GM15510 (cell line): ENCODE measurements around the gene C15orf62.

Experiments used
- POLR2A ChIP-seq: IDR thresholded peaks from 3 replicates; pipeline ENCODE4 v1.6.1; 2011; ENCODE audit warnings: borderline replicate concordance; ENCODE audit not compliant: insufficient read length; ENCODE audit errors: extremely low read depth

Gene C15orf62

DNA sequence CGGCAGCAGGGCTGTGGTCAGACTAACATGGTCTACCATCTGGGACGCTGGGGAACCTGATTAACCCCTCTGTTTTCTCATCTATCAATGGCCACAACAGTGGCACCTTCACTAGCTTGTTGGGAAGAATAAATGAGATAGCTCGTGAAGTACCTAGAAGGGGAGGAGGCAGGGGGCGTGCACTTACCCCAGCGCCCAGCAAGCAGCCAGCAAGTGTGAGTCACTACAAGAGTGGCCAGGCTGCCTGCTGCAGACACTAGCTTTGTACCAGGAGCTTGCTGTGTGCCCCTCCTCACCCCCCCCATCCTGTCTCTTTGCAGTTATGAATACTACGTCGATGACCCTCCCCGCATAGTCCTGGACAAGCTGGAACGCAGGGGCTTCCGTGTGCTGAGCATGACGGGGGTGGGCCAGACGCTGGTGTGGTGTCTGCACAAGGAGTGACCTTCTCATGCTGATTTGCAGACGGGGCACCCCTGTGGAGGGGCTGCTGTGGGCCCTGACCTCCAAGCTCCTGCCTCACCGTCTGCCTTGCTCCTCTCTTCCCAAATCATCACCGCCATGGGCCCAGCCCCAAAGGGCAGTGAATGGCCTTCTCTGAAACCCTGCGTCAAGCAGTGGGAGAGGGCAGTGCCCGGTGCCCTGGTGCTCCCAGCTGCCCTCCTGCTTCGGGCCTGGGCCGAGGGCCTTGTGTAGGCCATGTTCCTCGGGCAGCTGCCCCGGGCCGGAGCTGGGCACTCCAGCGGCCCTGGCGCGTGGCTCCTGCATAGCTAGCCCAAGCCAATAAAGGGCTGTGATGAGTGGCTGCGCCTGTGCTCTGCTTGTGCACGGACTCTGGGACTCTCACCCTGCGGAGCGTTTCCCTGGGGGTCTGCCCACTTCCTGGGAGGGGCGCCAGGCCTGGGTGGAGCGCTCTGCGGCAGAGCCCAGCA, 2.6 kb upstream of the C15orf62 start:
- no peak for TF ChIP-seq POLR2A

DNA sequence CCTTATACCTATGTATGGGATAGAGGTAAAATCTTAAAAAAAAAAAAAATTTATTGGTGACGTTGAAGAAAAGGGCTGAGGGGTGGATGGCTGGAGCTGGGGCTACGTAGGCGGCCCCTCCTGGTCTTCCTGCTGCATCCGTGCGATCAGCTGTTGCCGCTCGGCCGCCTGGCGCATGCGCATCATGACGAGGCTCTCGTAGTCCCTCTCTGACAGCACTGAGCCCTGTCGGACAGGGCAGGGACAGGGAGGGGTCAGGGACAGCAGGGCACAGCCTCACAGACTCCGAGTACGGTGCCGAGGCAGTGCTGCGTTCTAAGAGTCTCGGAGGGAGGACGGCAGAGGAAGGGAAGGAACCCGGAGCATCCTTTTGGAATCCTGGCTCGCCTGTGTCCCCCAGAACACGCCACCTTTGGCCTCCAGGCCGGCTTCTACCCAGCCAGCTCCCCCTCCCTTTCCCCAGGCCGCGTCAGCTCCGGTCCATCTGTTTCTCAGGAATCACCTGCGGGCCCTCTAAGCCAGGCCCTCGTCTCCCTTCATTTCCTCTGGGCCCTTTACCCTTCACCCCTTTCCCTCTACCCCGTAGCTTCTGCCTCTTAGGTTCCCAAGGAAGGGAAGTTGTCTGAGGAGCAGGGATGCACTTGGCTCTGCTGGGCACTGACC, 1.8 kb upstream of the C15orf62 start:
- TF ChIP-seq POLR2A = no peak

DNA sequence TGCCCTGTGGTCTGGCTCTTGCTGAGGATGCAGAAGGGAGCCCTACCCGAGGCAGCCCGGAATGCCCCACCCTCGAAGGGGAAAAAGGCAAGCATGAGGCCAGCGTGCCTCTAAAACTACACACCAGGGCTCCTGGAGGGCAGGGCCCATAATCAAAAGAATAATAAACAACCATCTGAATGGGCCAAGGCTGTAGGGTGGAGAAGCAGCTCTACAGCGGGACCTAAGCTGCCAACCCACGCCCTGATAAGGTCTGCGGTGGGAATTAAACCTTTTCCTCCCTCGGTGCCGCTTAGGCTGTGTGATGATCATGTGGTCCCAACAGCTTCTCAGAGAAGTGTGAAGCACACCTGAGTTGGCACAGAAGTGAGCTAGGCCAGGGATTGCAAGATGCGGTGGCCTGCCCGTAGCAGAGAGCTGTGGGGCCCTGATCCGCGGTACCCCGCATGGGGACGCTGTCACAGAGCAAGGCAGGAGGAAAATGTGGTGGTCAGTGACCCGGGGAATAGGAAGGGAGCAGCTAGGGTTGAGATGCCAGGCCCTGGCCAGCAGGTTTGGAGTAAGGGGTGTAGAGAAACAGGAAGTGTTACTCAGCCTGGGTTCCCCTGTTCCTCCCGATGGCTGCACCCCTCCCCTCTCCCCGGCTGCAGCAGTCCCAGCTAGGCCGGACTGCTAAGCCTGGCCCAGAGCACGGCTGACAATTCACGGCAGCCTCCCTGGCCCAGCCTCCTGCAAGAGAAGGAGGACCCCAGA, 1.1 kb upstream of the C15orf62 start:
- TF ChIP-seq POLR2A = no peak

DNA sequence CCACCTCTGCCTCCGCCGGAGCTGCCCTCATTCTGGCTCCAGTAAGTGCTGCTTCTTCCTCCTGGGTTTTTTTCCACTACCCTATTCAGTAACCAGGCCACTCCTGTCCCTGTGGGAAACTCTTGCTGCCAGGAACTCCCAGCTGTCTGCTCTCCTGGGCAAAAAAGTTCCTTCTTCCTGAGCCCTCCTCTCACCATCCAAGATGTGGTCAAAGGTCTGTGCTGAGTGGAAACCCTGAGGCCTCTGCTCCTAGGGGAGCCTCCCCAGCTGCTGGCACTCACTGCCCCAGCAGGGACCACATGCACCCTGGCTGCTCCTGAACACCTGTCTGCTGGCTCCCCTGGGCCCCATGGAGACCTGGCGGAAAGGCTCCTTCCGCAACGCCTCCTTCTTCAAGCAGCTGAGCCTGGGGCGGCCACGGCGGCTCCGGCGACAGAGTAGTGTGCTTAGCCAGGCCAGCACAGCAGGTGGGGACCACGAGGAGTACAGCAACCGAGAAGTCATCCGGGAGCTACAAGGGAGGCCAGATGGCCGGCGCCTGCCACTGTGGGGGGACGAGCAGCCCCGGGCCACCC, 454 bp downstream of the C15orf62 start:
- TF ChIP-seq POLR2A = no peak

DNA sequence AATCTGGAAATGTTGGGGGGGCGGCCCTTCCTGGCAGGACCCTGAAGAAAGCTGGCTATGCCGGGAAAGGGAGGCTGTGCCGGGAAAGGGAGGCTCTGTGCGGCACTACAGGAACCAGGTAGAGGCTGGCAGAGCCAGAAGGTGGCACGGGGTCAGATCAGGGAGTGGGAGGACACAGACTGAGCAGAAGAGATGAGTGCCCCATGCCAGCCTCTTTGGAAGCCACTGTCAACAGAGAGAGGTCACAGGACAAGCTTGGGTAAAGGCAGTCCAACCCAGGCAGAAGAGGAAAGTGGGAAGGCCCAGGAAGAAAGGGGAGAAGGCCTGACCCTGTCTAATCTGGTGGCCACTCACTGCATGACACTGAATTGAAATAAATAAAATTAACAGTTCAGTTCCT, 1.5 kb downstream of the C15orf62 start:
- no peak for TF ChIP-seq POLR2A

DNA sequence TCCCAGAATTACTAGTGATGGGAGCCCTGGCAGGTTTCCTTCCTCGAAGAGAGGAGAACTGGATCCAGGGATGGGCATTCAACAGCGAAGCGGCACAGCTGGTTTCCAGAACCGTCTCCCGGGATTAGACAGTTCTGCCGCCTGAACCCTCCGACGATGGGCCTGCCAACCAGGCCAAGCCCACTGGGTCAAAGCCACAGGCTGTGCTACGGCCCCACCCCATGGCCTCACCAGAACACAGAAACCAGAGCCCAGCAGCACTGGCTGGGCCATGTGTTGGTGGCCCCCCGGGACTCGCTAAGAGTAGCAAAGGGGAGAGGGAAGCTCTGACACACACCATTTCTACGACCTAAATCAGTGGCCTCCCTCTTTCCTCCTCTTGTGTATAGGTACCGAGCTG, 2.2 kb downstream of the C15orf62 start:
- no peak for TF ChIP-seq POLR2A

DNA sequence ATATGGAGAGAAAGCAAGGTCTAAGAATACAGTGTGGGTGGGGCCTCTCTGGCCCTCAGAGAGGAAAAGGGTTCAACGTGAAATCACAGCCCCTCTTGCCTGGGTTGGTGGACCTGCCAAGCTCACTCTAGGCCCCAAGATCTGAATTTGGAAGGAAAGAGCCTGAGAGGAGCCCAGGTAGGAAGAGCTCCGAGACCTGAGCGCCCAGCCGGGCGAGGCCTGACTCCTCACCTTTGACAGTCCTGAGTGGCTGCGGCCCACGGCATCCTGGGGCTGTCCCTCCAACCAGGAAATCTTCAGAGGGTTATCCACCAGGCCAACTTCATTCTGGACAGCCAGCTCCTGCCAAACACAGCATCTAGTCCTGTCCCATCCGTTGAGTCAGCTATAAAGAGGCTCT, 3.7 kb downstream of the C15orf62 start:
- TF ChIP-seq POLR2A = no peak

DNA sequence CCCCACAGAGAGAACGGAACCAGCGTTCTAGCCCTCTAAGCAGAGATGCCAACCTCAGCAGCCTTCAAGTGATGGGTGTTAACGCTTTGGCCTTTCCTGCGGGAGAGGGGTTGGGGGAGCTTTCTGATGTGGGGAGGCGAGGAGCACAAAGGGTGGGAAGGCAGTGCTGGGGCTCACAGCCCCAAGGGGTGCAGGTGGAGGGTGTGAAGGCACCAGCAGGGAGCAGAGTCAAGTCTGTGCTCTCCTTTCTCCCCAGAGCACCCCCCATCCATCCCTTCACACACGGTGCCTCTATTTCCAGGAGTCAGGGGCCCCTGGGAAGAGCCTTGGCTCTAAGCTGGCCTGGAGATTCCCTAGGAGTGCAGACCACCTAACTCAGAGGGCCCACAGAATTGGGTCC, 4.1 kb downstream of the C15orf62 start:
- no peak for TF ChIP-seq POLR2A

DNA sequence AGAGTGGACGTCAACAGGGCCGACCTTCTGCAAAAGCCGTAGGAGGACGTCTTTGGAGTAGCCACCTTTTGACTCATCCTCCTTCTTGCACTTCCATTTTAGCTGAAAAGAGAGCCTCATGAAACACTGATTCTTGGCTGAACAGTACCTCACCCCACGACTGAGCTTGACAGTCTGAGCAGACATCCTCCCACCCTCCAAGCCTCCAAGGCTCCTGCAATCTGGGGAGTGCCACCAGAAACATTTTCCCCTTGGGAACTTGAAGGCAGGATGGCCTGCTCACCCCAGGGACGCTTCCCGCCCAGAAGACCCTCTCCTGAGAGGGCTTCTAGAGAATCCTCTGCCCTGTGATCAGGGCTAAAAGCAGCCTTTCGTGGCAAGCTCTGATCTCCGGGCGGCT, 5.2 kb downstream of the C15orf62 start:
- no peak for TF ChIP-seq POLR2A

DNA sequence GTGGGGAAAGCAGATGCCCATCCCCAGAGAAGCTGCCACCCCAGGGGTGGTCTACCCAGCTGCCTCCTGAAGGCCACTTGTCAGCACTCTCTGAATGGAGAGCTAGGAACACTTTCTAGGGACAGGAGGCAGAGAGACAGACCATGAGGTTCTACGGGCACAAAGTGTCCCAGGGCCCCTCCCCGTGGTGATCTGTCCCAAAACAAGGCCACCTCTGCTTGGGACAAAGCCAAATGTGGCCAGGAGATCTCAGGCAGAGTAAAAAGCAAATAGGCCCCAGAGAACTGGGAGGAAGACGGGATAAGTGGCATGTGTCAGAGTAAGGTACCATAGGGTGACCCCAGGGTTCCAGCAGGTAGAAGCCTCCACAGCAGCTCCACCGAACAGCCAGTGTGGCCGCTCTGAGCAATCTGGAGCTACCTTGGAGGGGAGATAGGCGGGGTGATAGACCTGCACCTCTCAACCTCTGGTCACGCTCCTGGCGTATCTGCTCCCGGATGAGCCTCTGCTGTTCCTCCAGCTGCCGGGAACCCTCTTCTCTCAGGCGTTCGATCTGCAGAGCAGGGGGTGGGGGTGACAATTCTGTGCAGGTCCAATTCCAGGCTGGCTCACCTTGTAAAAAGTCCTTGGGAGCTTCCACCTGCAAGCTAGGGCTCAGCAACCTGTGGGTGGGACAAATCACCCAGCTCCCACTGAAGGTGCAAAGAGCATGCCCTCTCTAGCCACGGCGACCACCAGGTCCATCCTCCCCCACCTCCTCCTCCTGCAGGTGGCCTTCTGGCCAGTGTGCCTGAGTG, 6.2 kb downstream of the C15orf62 start:
- no peak for TF ChIP-seq POLR2A

DNA sequence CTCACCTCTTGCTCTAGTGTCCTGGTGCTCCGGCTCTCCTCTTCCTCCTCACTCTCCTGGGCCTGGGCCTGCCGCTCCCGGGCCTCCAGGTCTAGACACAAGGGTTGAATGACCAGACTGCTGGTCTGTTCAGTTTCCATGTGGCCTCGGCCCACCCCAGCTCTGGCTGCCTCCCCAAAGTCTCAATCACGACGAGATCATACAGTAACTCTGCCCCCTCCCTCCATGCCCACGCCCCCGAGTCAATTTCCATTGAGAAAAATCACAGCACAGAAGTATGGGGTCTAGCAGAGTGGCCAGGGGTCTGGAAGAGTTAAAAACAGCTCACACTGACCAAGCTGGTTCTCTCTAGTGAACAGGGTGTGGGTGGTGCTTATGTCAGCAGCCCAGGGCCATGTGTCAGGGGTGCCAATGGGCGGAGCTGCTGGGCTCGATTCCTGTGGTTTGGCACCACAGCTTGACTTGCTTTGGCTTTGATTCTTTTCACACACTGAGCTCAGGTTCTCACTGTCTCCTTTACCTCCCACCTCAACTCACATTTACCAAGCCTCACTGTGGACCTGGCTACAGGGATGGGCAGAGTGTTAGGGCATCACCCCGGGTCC, 6.9 kb downstream of the C15orf62 start:
- TF ChIP-seq POLR2A = no peak

DNA sequence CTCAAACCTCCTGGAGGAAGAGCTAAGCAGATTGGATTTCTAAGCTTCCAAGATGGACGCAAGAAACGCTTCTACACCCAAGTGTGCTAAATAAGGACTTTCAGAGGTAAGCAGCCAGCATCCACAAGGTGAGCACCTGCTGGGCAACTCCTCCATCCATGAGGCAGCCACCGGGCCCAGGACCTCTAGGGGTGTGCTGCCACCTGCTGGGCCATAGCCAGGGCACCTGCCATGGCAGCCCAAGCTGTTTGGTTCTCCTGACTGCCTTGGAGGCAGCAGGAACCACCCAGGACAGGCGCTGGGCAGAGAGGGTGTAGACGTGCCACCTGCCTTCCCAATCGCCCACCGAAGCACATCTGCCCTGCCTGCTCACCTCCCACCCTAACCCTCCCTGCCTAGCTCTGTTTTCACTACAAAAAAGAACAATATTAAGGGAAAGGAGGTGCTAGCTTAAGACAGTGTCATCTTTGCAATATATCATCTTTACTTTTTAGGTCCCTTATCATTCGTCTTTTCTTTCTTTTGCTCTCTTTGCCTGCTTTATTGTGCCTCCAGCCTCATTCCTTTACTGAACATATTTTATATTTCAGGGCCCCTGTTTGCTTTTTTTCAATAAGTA, 12.9 kb downstream of the C15orf62 start:
- TF ChIP-seq POLR2A = no peak

DNA sequence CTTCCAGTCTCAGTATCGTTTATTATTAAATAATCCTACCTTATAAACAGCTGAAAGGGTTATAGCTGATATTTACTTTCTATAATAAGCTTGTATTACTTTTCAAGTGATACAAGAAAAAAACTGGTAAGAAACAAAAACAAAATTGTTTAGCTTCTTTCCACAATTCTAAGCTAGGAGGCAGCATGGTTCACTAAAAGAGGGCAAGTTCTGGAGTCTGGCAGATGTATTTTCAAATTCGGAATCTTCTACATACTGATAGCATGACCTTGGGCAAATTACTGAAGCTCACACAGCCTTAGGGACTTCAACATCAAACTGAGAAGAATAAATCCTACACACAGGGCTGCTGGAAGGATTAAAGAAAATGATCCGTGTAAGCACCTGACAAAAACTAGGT, 15.4 kb downstream of the C15orf62 start:
- no peak for TF ChIP-seq POLR2A
